ENCODE results near the gene PTPMT1. TPM values are rescaled to one million over a fixed set of nuclear protein-coding genes. Genes with fewer than 3 reads are reported as not detected.

PTPMT1 gene
- total RNA-seq, 4 donors from 2014 or later, result 70.0 to 95.7 (median 83.6) TPM

DNA sequence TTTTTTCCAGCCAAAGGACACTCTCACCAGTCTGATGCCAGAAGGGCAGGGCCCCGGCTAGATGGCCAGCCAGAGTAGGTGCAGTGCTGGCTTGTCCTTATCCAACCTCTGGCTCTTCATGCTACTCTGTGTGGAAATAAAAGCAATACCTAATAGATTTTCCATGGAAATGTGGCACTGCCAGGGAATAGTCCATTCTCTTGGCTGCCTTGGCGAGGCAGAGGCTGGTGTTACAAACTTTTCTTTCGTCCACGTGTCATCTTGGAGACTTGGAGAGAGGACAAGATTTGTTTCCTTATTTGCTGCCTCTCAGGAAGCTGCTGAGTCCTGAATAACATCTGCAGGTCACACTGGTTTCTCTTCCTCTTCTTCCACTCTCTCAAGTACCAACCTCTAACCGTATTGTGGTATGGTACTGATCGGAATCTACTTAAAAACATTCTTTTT is 46.0 kb downstream of the PTPMT1 start:
- Histone ChIP-seq H3K27me3 (no peaks in the 10 kb centered on the region), H3K4me3 (no peak overlapping the region), H3K36me3 (peaks cover 0 to 19% of the 10 kb centered on the region in 2 donors), H3K4me1 (no peaks in the 10 kb centered on the region), H3K9me3 (no peaks in the 10 kb centered on the region), H3K27ac (no peak overlapping the region)
- WGBS, 2 donors (ENCODE audit: low coverage in 1 of 2), result 69 to 79% methylated on average over 3 to 5 of the region's 6 CpGs
- TF ChIP-seq POLR2AphosphoS5 (IDR thresholded peaks at IDR 0.05) (no peak), POLR2A (IDR thresholded peaks at IDR 0.05) (no peak), EP300 (IDR thresholded peaks at IDR 0.05) (no peak)
- TF ChIP-seq, protein P1, sequence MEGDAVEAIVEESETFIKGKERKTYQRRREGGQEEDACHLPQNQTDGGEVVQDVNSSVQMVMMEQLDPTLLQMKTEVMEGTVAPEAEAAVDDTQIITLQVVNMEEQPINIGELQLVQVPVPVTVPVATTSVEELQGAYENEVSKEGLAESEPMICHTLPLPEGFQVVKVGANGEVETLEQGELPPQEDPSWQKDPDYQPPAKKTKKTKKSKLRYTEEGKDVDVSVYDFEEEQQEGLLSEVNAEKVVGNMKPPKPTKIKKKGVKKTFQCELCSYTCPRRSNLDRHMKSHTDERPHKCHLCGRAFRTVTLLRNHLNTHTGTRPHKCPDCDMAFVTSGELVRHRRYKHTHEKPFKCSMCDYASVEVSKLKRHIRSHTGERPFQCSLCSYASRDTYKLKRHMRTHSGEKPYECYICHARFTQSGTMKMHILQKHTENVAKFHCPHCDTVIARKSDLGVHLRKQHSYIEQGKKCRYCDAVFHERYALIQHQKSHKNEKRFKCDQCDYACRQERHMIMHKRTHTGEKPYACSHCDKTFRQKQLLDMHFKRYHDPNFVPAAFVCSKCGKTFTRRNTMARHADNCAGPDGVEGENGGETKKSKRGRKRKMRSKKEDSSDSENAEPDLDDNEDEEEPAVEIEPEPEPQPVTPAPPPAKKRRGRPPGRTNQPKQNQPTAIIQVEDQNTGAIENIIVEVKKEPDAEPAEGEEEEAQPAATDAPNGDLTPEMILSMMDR (IDR thresholded peaks at IDR 0.05), result no peak
- ATAC-seq, result no peak

DNA sequence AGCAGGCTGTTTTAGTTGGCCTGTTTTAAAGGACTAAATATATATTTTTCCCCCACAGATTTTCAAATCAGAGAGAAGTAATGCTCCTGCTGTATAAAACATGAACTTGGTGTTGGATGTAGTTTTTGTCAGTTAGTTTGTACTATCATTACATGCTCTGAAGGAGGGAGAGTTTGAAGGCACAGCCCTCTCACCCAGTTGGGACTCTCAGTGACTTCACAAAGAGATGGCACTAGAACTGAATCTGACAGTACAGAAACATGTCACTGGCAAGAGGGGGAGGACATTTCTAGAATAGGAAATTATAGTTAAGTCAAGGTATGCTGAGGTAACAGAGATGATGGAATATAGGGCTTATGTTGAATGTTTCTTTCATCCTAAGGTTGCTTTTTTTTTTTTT is 49.9 kb downstream of the PTPMT1 start:
- no peak for ATAC-seq

DNA sequence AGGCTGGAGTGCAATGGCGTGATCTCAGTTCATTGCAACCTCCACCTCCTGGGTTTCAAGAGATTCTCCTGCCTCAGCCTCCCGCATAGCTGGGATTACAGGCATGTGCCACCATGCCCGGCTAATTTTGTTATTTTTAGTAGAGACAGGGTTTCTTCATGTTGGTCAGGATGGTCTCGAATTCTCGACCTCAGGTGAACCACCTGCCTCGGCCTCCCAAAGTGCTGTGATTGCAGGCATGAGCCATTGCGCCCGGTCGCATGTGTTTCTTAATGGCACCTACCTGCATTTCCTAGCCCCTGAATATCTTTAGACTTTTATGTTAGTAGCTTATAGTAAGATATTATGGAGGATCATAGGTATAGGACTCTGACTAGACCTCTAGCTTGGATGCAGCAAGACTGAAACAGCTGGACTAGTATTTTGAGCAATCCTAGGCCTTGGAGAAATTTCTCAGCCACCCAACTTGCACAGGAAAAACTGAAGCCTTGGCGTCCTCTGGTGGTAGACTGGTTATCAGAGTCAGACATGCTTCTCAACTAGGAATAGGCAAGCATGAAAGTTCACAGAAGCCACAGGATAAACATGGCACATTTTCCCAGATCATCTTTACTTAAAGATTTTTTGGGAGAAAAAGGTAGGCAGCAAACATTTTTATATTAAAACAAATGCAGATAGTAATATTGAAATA is 51.5 kb downstream of the PTPMT1 start:
- Histone ChIP-seq H3K4me3 (no peak overlapping the region), H3K4me1 (peaks cover 2 to 11% (median 5%) of the 10 kb centered on the region in 3 donors), H3K27ac (no peak overlapping the region), H3K27me3 (no peaks in the 10 kb centered on the region), H3K9me3 (no peaks in the 10 kb centered on the region), H3K36me3 (peaks cover 0 to 42% of the 10 kb centered on the region in 2 donors)
- WGBS, 2 donors (ENCODE audit: low coverage in 1 of 2), result 82 to 86% methylated on average over 10 of the region's 10 CpGs
- TF ChIP-seq, protein P1 (IDR thresholded peaks at IDR 0.05), result peak; percentile 27 to 82 (median 56)
- TF ChIP-seq POLR2AphosphoS5 (IDR thresholded peaks at IDR 0.05), result no peak
- peak; percentile 73 for ATAC-seq

More for the DNA sequence above, 49.9 kb downstream of the PTPMT1 start:
- H3K4me3 ChIP-seq, result no peak overlapping the region
- peaks cover 2 to 11% (median 5%) of the 10 kb centered on the region in 3 donors for H3K4me1 ChIP-seq
- peaks cover 0 to 38% of the 10 kb centered on the region in 2 donors for H3K36me3 ChIP-seq
- H3K9me3 ChIP-seq, result no peaks in the 10 kb centered on the region
- no peak for TF ChIP-seq EP300 (IDR thresholded peaks at IDR 0.05)
- H3K27ac ChIP-seq, result no peak overlapping the region
- H3K27me3 ChIP-seq, result no peaks in the 10 kb centered on the region

DNA sequence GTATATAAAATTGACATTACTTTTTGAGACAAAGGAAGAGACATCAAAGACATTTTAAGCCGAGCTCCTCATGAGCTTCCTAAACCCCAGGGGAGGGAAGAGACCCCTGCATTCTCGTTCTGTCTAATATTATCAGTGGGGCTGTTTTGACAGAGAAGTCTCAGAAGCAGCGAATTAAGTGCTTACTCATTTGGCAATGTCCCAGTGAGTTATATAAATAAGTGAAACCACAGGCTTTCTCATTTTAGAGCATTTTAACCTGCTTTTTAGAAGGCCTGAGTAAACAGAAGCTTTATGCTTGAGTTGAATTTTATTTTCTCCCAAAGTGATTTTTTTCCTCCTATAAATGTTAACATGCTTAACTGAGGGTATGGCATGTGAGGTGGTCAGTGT is 52.0 kb downstream of the PTPMT1 start:
- H3K9me3 ChIP-seq, result no peaks in the 10 kb centered on the region
- H3K4me3 ChIP-seq, result no peak overlapping the region
- TF ChIP-seq POLR2A (IDR thresholded peaks at IDR 0.05), result no peak
- TF ChIP-seq, protein P1 (IDR thresholded peaks at IDR 0.05), result no peak
- H3K27ac ChIP-seq, result no peak overlapping the region
- 21 to 32% methylated on average over 3 of the region's 3 CpGs for WGBS, 2 donors (ENCODE audit: low coverage in 1 of 2)
- H3K36me3 ChIP-seq, result peaks cover 0 to 47% of the 10 kb centered on the region in 2 donors
- ATAC-seq, result no peak
- no peaks in the 10 kb centered on the region for H3K27me3 ChIP-seq
- H3K4me1 ChIP-seq, result peaks cover 2 to 11% (median 5%) of the 10 kb centered on the region in 3 donors

DNA sequence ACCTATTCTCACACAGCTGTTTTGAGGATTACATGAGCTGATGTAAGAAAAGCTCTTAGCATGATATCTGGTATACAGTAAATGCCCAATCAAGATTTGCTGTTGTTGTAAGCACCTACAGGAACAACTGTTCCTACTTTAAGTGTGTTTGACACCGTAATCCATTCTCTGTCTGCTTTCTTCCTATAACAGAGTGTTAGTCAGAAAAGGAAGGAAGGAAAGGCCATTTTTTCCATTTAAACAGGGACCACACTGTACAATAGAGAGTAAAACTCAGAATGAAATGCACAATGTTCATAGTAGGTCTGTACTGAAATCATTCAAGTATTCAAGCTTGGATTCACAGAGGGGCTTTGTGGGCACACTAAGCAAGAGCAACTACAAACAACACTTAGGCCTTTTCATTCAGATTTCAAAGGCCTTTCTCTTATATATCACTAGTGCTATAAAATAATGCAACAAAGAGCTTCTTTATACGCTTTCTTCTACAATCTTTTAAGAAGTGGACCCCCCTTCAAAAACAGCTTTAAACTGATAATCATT is 55.5 kb downstream of the PTPMT1 start:
- H3K36me3 ChIP-seq, result peaks cover 0 to 82% of the 10 kb centered on the region in 2 donors
- WGBS, 2 donors (ENCODE audit: low coverage in 1 of 2), result 73 to 86% methylated on average over 1 to 2 of the region's 2 CpGs
- H3K4me1 ChIP-seq, result peaks cover 2 to 11% (median 5%) of the 10 kb centered on the region in 3 donors
- H3K9me3 ChIP-seq, result no peaks in the 10 kb centered on the region
- H3K4me3 ChIP-seq, result no peak overlapping the region
- no peak for TF ChIP-seq EP300 (IDR thresholded peaks at IDR 0.05)
- TF ChIP-seq, protein P1 (IDR thresholded peaks at IDR 0.05), result no peak
- TF ChIP-seq POLR2A (IDR thresholded peaks at IDR 0.05), result no peak
- TF ChIP-seq POLR2AphosphoS5 (IDR thresholded peaks at IDR 0.05), result no peak
- no peak overlapping the region for H3K27ac ChIP-seq
- ATAC-seq, result no peak
- no peaks in the 10 kb centered on the region for H3K27me3 ChIP-seq

Small RNA genes within 50 kb of the gene (small RNA-seq; reads per million reads assigned to genes)
- gene RN7SL652P (0 reads per million in 4 donors), gene RNU5E-10P (0 reads per million in 4 donors)

Other genes starting within 250 kb of the PTPMT1 start
- under 1 TPM in 2 of 4 donors, not detected in 2; 0.12 to 0.13 TPM for gene MYBPC3, start 212.9 kb upstream of the PTPMT1 start, total RNA-seq
- 10 to 100 TPM in 3 of 4 donors, 1 to 10 TPM in 1; 4.2 to 32.4 (median 14.7) TPM for gene SPI1, start 187.1 kb upstream of the PTPMT1 start, total RNA-seq
- 100 to 1,000 TPM in 1 of 4 donors, 10 to 100 TPM in 3; 68.8 to 218 (median 78.9) TPM for gene SLC39A13, start 157.0 kb upstream of the PTPMT1 start, total RNA-seq
- 100 to 1,000 TPM; 169 to 194 (median 179) TPM for gene PSMC3, start 139.2 kb upstream of the PTPMT1 start, total RNA-seq
- gene RAPSN, start 116.5 kb upstream of the PTPMT1 start, total RNA-seq, result under 1 TPM in 2 of 4 donors, not detected in 2; 0.23 to 0.27 TPM
- 100 to 1,000 TPM in 3 of 4 donors, 10 to 100 TPM in 1; 82.2 to 146 (median 106) TPM for gene CELF1, start 12.5 kb upstream of the PTPMT1 start, total RNA-seq
- 10 to 100 TPM; 23.3 to 36.1 (median 27.0) TPM for gene KBTBD4, start 13.4 kb downstream of the PTPMT1 start, total RNA-seq
- gene NDUFS3, start 13.5 kb downstream of the PTPMT1 start, total RNA-seq, result 10 to 100 TPM; 38.7 to 75.6 (median 53.2) TPM
- 1 to 10 TPM in 1 of 4 donors, under 1 TPM in 3; 0.37 to 1.1 (median 0.68) TPM for gene FAM180B, start 21.1 kb downstream of the PTPMT1 start, total RNA-seq
- 1 to 10 TPM in 3 of 4 donors, under 1 TPM in 1; 0.47 to 5.1 (median 2.3) TPM for gene C1QTNF4, start 28.8 kb downstream of the PTPMT1 start, total RNA-seq
- 10 to 100 TPM; 34.5 to 66.2 (median 40.0) TPM for gene MTCH2, start 77.0 kb downstream of the PTPMT1 start, total RNA-seq
- gene AGBL2, start 149.8 kb downstream of the PTPMT1 start, total RNA-seq, result 1 to 10 TPM in 2 of 4 donors, under 1 TPM in 1, not detected in 1; 0.81 to 2.3 (median 1.2) TPM
- 100 to 1,000 TPM in 2 of 4 donors, 10 to 100 TPM in 2; 44.0 to 111 (median 85.9) TPM for gene FNBP4, start 201.7 kb downstream of the PTPMT1 start, total RNA-seq